Astrocyte of the cerebellum (primary cell): ENCODE results near the gene HPS1.

ENCODE experiments used
- DNase-seq: peaks from one replicate; pipeline ENCODE4 v3.0.0-alpha.2; 2011; ENCODE audit warnings: low read depth
- H3K4me3 ChIP-seq: 2 replicates; pipeline ENCODE4 v1.5.1; 2011; ENCODE audit warnings: mild to moderate bottlenecking, low read depth, low read length, moderate library complexity
- in situ Hi-C: cut with HindIII; loops from 2 replicates; pipeline ENCODE4 v1.10.0; 2017; ENCODE audit warnings: low sequenced_read_pairs
- TF ChIP-seq, protein P1 (sequence below): IDR thresholded peaks from 2 replicates; pipeline ENCODE4 v1.5.1; 2012; ENCODE audit warnings: low read length, low read depth, moderate library complexity, mild to moderate bottlenecking; ENCODE audit errors: missing control alignments

The HPS1 gene

DNA sequence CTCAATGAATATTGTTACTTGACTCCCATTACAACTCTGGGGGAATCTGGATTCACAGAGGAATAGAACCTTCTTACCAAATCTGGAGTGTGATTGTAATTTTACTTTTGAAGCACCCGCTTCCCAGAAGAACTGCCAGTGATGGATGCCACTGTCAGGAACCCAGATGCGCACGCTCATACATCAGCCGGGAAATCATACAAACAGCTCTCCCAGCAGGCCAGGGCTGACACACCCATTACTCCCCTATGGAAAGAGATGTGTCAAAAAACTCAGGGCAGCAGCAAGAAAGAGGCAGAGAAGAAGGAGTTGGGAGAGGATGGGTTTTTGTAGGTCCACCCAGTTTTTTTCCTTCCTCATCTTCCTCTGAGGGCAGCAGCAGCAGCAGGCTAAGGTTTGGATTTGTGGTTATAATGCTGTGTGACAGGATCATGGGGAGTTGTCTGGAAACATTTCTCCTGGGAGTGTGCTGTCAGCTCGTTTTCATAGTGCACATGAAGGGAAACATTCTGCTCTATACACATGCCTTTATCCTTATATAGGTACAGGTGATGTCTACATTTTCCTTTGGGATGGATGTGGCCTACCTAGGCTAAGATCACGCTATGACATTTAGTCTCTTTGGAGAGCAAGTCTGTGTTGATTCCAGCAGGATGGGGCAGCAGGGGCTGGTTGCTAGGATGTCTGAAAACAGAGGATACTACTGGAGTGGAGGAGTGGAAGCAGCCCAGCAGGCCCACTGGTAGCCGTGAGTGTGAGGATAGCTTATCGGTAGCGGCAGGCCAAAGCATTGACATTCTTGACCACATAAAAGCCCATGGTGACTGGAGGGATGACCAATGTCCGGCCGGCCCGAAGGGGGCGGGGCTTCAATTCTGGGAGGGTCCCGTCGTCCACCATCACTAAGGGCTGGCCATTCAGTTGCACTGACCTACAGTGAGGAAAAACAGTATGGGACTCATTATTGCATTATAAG, 12.4 kb upstream of the HPS1 start:
- TF ChIP-seq, protein P1, sequence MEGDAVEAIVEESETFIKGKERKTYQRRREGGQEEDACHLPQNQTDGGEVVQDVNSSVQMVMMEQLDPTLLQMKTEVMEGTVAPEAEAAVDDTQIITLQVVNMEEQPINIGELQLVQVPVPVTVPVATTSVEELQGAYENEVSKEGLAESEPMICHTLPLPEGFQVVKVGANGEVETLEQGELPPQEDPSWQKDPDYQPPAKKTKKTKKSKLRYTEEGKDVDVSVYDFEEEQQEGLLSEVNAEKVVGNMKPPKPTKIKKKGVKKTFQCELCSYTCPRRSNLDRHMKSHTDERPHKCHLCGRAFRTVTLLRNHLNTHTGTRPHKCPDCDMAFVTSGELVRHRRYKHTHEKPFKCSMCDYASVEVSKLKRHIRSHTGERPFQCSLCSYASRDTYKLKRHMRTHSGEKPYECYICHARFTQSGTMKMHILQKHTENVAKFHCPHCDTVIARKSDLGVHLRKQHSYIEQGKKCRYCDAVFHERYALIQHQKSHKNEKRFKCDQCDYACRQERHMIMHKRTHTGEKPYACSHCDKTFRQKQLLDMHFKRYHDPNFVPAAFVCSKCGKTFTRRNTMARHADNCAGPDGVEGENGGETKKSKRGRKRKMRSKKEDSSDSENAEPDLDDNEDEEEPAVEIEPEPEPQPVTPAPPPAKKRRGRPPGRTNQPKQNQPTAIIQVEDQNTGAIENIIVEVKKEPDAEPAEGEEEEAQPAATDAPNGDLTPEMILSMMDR, result no peak
- DNase-seq, result no peak
- no peak overlapping the region for H3K4me3 ChIP-seq
- in situ Hi-C loops, result loop anchor here (25.0 kb wide), 3 partner anchors 222 to 1253 kb away; partner anchors contain the start of gene HPSE2

DNA sequence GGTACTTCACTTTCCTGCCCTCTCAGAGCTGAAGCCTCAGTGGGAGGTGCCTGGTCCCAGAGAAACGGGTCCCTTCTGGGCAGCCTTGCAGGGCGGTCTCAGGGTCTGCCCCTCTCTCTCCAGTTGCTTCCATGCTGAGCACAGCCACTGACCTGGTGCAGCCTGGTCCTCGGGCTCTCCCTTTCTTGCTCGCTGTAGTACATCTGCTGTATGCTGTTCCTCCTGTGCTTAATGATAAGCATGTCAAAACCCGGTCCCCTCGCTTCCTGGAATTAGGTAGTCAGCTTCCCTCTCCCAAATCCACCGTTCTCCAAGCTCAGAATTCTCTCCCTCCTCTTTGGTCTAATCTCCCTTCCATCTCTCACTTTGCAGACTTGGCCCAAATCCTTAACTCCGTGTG, 11.0 kb upstream of the HPS1 start:
- no peak overlapping the region for H3K4me3 ChIP-seq
- in situ Hi-C loops, result loop anchor here (25.0 kb wide), 3 partner anchors 220 to 1255 kb away; partner anchors contain the start of gene HPSE2
- TF ChIP-seq, protein P1, result no peak
- no peak for DNase-seq

DNA sequence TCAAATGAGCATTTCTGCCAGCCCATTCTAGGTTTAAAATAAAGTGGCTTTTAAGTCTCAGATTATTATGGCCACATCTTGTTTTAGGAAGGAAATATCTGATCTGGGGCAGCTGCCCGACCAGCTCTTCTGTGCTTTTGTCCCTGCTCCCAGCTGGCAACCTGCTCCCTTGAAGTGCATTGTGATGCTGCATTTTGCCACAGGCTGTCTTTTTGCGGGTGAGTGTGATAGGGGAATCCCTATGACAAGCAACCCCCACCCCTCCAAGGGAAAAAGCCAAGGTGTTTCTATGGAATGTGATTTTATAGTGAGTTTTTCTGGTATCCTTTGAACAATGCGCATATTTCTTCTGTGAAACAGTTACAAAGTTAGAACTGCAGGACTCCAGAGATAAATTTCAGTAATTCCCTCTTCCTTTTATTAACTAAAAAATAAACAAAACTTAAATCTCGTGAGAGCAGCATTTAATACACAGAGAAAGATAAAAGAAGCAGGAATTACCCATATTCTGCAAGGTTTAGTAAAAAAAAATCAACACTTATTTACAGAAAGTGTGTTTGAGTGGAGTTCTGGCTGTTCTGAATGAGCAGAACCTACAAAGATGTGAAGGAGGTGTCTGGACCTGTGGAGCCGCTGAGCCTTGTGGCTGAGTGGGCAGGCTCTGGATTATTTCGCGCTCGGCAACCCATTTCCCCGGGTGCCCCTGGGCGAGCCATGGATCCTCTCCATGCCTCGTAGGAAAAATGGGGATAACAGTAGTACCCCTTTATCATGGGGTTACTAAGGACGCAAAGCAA, 10.1 kb upstream of the HPS1 start:
- TF ChIP-seq, protein P1, result no peak
- in situ Hi-C loops, result loop anchor here (25.0 kb wide), 3 partner anchors 220 to 1255 kb away; partner anchors contain the start of gene HPSE2
- no peak overlapping the region for H3K4me3 ChIP-seq

DNA sequence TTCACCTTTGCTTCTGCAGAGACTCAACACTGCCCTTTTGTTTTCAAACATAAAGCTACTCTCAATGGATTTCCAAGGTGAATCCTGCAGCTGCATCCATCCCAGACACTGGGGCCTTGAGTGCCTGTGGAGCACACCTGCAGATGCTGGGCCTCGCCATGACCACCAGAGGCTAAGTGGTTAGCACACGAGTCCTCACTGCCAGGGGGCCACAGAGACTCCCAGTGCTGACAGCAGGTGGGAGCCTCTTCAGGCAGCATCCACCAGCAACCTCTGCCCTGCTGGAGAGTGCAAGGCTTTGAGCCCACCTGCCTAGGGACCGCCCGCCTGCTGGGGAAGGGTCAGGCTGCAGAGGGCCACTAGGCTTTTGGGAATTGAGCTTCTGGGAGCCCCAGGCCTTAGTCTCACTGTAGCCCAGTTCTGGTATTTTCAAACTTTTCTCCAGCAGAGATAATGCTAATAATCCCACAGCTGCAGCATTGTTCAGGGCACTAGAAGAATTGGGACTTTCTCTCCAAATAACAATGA, 9.4 kb upstream of the HPS1 start:
- DNase-seq, result no peak
- TF ChIP-seq, protein P1, result no peak
- H3K4me3 ChIP-seq, result no peak overlapping the region
- in situ Hi-C loops, result loop anchor here (25.0 kb wide), 3 partner anchors 219 to 1256 kb away; partner anchors contain the start of gene HPSE2

More for the DNA sequence above, 10.1 kb upstream of the HPS1 start:
- DNase-seq, result no peak

DNA sequence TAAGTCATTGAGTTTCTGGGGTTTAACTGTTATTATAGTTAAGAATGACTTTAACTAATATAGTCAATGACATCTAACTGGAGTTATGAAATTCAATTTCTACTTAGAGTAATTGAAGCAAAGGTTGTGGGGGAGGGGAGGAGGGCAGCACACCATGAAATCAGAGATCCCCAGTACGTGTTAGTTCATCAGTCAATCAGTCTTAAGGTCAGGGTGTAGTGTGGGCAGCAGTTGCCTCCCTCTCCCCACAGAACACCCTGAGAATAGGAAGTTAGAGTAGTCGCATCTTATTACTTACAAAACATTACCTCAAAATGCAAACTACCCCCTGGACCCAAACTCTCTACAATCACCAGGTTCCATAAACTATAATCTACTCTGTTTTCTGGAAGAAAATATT, 7.0 kb upstream of the HPS1 start:
- in situ Hi-C loops, result loop anchor here (25.0 kb wide), 3 partner anchors 216 to 1259 kb away; partner anchors contain the start of gene HPSE2
- TF ChIP-seq, protein P1, result no peak
- no peak for DNase-seq
- H3K4me3 ChIP-seq, result no peak overlapping the region

DNA sequence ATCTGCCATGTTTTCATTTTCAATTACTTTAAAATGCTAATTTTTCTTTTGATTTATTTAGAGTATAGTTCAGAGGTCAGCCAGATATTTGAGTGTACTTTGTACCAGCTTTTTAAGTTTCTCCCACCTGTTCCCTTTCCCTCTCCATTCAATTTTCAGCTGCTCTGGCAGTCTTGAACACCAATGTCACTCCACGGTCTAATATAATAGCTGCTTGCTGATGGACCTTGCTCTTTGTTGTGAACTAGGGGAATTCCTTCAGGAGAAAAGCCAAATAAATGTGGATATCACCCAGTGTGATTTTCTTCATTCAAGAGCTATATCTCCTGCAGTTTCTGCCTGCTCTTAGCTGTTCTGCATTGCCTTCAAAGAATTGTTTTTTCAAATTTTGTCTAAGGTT, 3.9 kb upstream of the HPS1 start:
- TF ChIP-seq, protein P1, result no peak
- H3K4me3 ChIP-seq, result no peak overlapping the region
- in situ Hi-C loops, result loop anchor here (25.0 kb wide), 3 partner anchors 213 to 1262 kb away; partner anchors contain the start of gene HPSE2
- DNase-seq, result no peak
